K562 (cell line): ENCODE data around the gene ANKH. TPM values are rescaled to one million over a fixed set of nuclear protein-coding genes. Genes with fewer than 3 reads are reported as not detected.

Experiments used
- JUND ChIP-seq, 2 experiments: IDR thresholded peaks; 2 replicates in 1 of 2; 3 replicates in 1 of 2; pipeline ENCODE4 v1.6.1; 2011; ENCODE audit warnings: borderline replicate concordance in 2 of 2, low read depth in 2 of 2, low read length in 2 of 2, improper control_type of control experiment in 1 of 2, missing biosample characterization in 1 of 2, missing genetic modification characterization in 1 of 2, missing genetic modification reagents in 1 of 2
- NFIX ChIP-seq: fragments of 250-450 bp; sonication (Bioruptor Pico); IDR thresholded peaks from 2 replicates; pipeline ENCODE4 v1.4.0; 2020; ENCODE audit warnings: low read depth, mild to moderate bottlenecking, moderate library complexity
- PATZ1 ChIP-seq: fragments of 250-450 bp; sonication (Bioruptor Pico); IDR thresholded peaks from 2 replicates; pipeline ENCODE4 v1.5.0; 2020; ENCODE audit warnings: mild to moderate bottlenecking, borderline replicate concordance
- SETDB1 ChIP-seq: IDR thresholded peaks from one replicate; pipeline ENCODE4 v1.6.1; 2012; ENCODE audit warnings: low read length, control low read depth, inconsistent platforms
- SLC30A9 ChIP-seq: fragments of 250-450 bp; sonication (Bioruptor Pico); IDR thresholded peaks from 2 replicates; pipeline ENCODE4 v1.8.0; 2022; ENCODE audit warnings: mild to moderate bottlenecking, moderate library complexity
- ZNF280A ChIP-seq: fragments of 450-650 bp; IDR thresholded peaks from 2 replicates; pipeline ENCODE4 v1.6.1; 2018; ENCODE audit warnings: mild to moderate bottlenecking, low read depth; ENCODE audit not compliant: partially characterized antibody
- polyA plus RNA-seq, 8 experiments: library from polyadenylated mRNA; depleted of rRNA in 4 of 8; stranded (reverse) in 5 of 8; unstranded in 3 of 8; fragments of >200 nt; fragmentation: Nextera tagmentation in 2 of 8; fragmentation: Illumina TruSeq in 1 of 8; extraction: Ambion mirVana in 2 of 8; extraction: Trizol in 1 of 8; gene quantifications; 2 replicates each; pipeline versions ENCODE4 v1.2.1 to v1.2.3, GENCODE V29; 2011 to 2014; ENCODE audit warnings: inconsistent platforms in 1 of 8, missing spikeins in 1 of 8
- total RNA-seq, 7 experiments: library from RNA; depleted of rRNA in 6 of 7; stranded (reverse); fragments of >200 nt in 6 of 7; fragmentation: Illumina TruSeq in 2 of 7; extraction: Trizol in 2 of 7; gene quantifications; 2 replicates each; pipeline versions ENCODE4 v1.2.1 to v1.2.3, GENCODE V29; 2011 to 2021; ENCODE audit warnings: low replicate concordance in 1 of 7

Gene ANKH
- total and polyA plus RNA-seq, 9 of the 15 experiments (the other 6 are each of a cell fraction or from before 2014, with no cell fraction given) = 0.79 to 12.2 (median 4.5) TPM

GRCh38 chr5:14676320-14676719 lies 195.3 kb downstream of the ANKH start (continued):
- no peak for TF ChIP-seq ZNF280A
- TF ChIP-seq SETDB1 = no peak
- TF ChIP-seq PATZ1 (CRISPR knock-in tag) = no peak
- no peak for TF ChIP-seq SLC30A9 (CRISPR knock-in tag)
- TF ChIP-seq JUND (IDR thresholded peaks at IDR 0.05; ENCODE audit: borderline replicate concordance, low read depth, low read length) = peak; percentile 50; the same call in 1 of the 2 replicates
- TF ChIP-seq JUND (tag; IDR thresholded peaks at IDR 0.05; ENCODE audit: borderline replicate concordance, low read depth, low read length) = no peak; the same call in 2 of the 3 replicates
- no peak for TF ChIP-seq NFIX (CRISPR knock-in tag)
